HL-60 (cell line): Measurements from ENCODE around the gene TRNP1.

ENCODE experiments used
- CTCF ChIP-seq: IDR thresholded peaks from one replicate; pipeline ENCODE4 v1.5.1; 2011; ENCODE audit warnings: low read length, control low read depth, inconsistent platforms; ENCODE audit not compliant: insufficient read depth
- GABPA ChIP-seq: IDR thresholded peaks from 2 replicates; pipeline ENCODE4 v1.6.1; 2012; ENCODE audit warnings: low read depth
- POLR2AphosphoS5 ChIP-seq: IDR thresholded peaks from 2 replicates; pipeline ENCODE4 v1.6.1; 2012; ENCODE audit warnings: low read depth
- REST ChIP-seq: IDR thresholded peaks from 2 replicates; pipeline ENCODE4 v1.6.1; 2012; ENCODE audit warnings: low read depth; ENCODE audit not compliant: insufficient replicate concordance
- SPI1 ChIP-seq: IDR thresholded peaks from 2 replicates; pipeline ENCODE4 v1.6.1; 2012; ENCODE audit warnings: low read depth, mild to moderate bottlenecking, borderline replicate concordance

- no peak for TF ChIP-seq CTCF
- TF ChIP-seq SPI1, result no peak
- no peak for TF ChIP-seq REST
- TF ChIP-seq POLR2AphosphoS5, result no peak
- no peak for TF ChIP-seq GABPA
Observed at GRCh38 chr1:27011058-27011764, 17.7 kb downstream of the TRNP1 start.
